Measurements from ENCODE around the gene EHD3.

The EHD3 gene

DNA sequence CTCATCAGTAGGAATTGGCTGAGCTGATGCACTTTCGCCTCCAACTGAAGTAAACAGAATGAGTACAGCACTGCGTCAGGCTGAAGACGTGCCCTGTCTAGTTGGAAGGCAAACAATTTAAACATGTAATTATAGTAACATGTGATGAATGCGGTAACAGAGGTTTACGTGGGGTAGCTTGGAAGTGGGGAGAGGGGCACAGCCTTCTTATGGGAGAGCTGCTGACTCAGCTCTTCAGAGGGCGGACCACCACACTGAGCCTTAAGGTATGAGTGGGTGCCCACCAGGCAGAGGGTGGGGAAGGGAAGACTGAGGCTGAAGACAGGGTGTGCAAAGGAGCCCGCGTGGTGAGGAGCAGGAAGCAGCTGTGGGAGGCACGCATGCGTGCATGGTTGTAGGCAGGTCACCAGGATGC lies 6.2 kb upstream of the EHD3 start:
- H3K4me3 Mint-ChIP-seq = no peak overlapping the region
- H3K36me3 Mint-ChIP-seq (ENCODE audit: low read depth) = no peaks in the 10 kb centered on the region
- TF ChIP-seq, protein P1, sequence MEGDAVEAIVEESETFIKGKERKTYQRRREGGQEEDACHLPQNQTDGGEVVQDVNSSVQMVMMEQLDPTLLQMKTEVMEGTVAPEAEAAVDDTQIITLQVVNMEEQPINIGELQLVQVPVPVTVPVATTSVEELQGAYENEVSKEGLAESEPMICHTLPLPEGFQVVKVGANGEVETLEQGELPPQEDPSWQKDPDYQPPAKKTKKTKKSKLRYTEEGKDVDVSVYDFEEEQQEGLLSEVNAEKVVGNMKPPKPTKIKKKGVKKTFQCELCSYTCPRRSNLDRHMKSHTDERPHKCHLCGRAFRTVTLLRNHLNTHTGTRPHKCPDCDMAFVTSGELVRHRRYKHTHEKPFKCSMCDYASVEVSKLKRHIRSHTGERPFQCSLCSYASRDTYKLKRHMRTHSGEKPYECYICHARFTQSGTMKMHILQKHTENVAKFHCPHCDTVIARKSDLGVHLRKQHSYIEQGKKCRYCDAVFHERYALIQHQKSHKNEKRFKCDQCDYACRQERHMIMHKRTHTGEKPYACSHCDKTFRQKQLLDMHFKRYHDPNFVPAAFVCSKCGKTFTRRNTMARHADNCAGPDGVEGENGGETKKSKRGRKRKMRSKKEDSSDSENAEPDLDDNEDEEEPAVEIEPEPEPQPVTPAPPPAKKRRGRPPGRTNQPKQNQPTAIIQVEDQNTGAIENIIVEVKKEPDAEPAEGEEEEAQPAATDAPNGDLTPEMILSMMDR (IDR thresholded peaks at IDR 0.05) = no peak
- H3K9me3 Mint-ChIP-seq = no peaks in the 10 kb centered on the region
- no peak for DNase-seq
- no peaks in the 10 kb centered on the region for H3K4me1 Mint-ChIP-seq
- peaks cover 50% of the 10 kb centered on the region for H3K27me3 Mint-ChIP-seq (ENCODE audit: low read depth, poor library complexity)
- H3K27ac Mint-ChIP-seq = no peak overlapping the region

DNA sequence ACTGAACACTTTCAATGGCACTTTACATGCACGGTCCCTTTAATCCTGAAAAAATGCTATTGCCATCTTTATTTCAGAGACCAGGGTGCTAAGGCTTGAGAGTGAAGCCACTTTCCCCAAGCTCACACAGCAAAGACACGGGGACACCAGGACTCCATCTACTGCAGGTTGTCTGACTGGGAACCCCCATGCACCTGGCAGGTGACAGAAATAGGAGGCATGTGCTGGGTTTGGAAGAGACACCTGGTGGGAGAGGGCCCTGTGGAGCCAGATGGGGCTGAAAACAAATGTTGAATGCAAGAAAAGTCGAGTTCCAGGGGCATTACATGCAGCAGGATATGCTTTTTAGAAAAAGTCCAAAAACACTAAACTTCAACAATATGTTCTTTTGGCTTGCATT lies 5.2 kb upstream of the EHD3 start:
- DNase-seq = no peak
- Mint-ChIP-seq H3K9me3 (no peaks in the 10 kb centered on the region), H3K27me3 (ENCODE audit: low read depth, poor library complexity) (peaks cover 47% of the 10 kb centered on the region), H3K4me3 (no peak overlapping the region), H3K36me3 (ENCODE audit: low read depth) (no peaks in the 10 kb centered on the region), H3K4me1 (peaks cover 8% of the 10 kb centered on the region), H3K27ac (no peak overlapping the region)
- TF ChIP-seq, protein P1 (IDR thresholded peaks at IDR 0.05) = no peak

- TF ChIP-seq, protein P1 (IDR thresholded peaks at IDR 0.05) = no peak
These were observed 3.2 kb upstream of the EHD3 start for GRCh38 chr2:31230751-31231150.

DNA sequence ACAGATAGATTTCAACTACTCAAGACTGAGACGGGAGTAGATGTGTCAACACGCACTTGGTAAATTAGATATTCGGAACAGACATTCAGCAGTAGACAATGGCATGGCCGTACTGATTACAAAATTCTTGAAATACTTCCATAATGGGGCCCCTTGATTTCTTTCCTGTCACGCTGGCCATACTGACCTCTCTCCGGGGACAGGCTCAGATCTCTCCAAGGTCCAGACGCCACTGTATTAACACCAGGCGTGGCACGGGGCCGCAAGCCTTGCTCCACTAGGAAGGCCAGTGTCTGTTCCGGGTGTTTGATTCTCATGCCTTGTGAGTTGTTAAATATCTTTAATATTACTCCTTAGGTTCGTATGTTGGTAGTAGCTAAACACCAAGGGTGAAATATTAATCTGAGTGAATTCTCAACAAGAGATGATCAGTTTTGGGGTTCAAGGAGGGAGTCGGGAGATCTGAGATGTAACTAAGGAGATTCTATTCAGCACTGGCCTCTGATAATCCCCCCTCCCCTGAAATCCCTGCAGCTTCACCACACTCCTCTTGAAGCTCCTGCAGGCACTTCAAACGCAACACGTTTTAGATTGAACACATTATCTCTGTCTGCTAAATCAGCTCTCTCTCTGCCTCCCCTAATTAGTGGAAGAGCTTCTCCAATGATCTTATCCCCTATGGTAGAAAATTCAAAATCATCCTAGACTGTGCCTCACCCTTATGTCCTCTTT lies 2.2 kb upstream of the EHD3 start:
- Mint-ChIP-seq H3K27me3 (ENCODE audit: low read depth, poor library complexity) (peaks cover 45% of the 10 kb centered on the region), H3K36me3 (ENCODE audit: low read depth) (no peaks in the 10 kb centered on the region), H3K4me3 (no peak overlapping the region), H3K4me1 (peaks cover 23% of the 10 kb centered on the region), H3K9me3 (no peaks in the 10 kb centered on the region), H3K27ac (no peak overlapping the region)
- TF ChIP-seq, protein P1 (IDR thresholded peaks at IDR 0.05) = no peak
- DNase-seq = no peak

More at GRCh38 chr2:31230751-31231150, 3.2 kb upstream of the EHD3 start:
- no peak overlapping the region for H3K4me3 Mint-ChIP-seq
- no peak overlapping the region for H3K27ac Mint-ChIP-seq
- DNase-seq = no peak
- H3K36me3 Mint-ChIP-seq (ENCODE audit: low read depth) = no peaks in the 10 kb centered on the region
- peaks cover 18% of the 10 kb centered on the region for H3K4me1 Mint-ChIP-seq
- peaks cover 49% of the 10 kb centered on the region for H3K27me3 Mint-ChIP-seq (ENCODE audit: low read depth, poor library complexity)
- H3K9me3 Mint-ChIP-seq = no peaks in the 10 kb centered on the region

DNA sequence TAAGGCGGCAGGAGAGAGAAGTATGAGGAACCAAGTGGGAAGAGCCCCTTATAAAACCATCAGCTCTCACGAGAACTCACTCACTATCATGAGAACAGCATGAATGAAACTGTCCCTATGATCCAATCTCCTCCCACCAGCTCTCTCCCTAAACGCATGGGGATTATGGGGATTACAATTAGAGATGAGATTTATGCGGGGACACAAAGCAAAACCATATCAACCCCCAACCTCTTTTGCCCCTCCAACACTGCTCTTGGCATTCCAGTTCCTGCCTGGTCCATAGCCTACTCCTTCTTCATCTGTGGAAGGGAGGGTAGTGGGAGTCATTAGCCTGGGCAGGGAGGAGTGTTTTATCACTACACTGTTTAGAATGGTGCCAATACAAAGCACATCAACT lies 1.4 kb upstream of the EHD3 start:
- Mint-ChIP-seq H3K4me1 (peaks cover 26% of the 10 kb centered on the region), H3K9me3 (no peaks in the 10 kb centered on the region), H3K27ac (no peak overlapping the region), H3K4me3 (no peak overlapping the region), H3K36me3 (ENCODE audit: low read depth) (no peaks in the 10 kb centered on the region), H3K27me3 (ENCODE audit: low read depth, poor library complexity) (peaks cover 40% of the 10 kb centered on the region)
- no peak for DNase-seq
- TF ChIP-seq, protein P1 (IDR thresholded peaks at IDR 0.05) = no peak

GRCh38 chr2:31233231-31233630 lies 721 bp upstream of the EHD3 start:
- Mint-ChIP-seq H3K9me3 (no peaks in the 10 kb centered on the region), H3K27me3 (ENCODE audit: low read depth, poor library complexity) (peaks cover 35% of the 10 kb centered on the region), H3K36me3 (ENCODE audit: low read depth) (no peaks in the 10 kb centered on the region), H3K4me3 (peak overlapping the region; percentile 80), H3K27ac (no peak overlapping the region), H3K4me1 (peaks cover 29% of the 10 kb centered on the region)
- no peak for DNase-seq
- TF ChIP-seq, protein P1 (IDR thresholded peaks at IDR 0.05) = no peak

Measured in nephron progenitor cell (in vitro differentiated cells).